Superior temporal gyrus (tissue), 1 donor: ENCODE measurements around the gene YIPF3.
"Not testable (repeated sequence)": the region's sequence is repeated elsewhere in the genome, so short reads cannot be mapped to it uniquely, and the experiment has no call there.

Experiments
- DNase-seq: peaks from one replicate; pipeline ENCODE4 v3.0.0-alpha.2; 2016; ENCODE audit errors: extremely low spot score

YIPF3 gene

DNA sequence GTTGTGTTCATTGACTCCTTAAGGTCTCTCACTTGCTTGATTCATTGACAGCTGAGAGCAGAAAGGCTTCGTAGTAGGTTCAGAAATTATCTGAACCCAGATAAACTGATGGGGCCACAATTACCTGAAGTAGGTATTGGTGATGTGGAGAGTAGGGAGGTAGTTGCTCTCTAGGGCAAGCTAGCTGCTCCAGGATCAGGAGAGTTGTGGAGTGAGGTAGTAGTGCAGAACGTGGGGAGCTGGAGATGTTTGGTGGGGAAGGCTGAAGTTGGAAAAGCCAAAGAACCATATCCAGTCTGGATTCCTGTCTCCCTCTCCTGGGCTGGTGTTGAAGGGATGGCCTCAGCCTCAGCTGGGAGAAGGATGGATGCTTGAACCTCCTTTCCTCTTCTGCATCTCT, 23.5 kb downstream of the YIPF3 start:
- DNase-seq: no peak

DNA sequence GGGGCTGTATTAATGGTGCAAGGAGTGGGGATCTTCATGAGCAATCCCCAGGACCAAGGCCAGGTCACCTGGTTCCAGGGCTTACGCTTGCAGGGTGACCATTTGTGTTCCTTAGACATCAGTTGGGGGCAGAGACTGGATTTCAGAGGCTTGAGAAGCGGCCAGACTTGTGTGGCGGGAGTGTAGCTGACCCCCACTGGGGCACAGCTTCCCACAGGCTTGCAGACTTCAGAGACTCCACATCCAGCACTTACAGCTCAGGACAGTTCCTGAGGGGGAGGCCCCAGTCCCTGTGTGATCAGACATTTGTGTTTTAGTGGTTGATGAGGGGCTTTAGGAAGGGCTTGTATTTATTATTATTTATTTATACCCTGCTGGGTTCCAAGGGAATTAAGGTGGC, 24.1 kb downstream of the YIPF3 start:
- no peak for DNase-seq

DNA sequence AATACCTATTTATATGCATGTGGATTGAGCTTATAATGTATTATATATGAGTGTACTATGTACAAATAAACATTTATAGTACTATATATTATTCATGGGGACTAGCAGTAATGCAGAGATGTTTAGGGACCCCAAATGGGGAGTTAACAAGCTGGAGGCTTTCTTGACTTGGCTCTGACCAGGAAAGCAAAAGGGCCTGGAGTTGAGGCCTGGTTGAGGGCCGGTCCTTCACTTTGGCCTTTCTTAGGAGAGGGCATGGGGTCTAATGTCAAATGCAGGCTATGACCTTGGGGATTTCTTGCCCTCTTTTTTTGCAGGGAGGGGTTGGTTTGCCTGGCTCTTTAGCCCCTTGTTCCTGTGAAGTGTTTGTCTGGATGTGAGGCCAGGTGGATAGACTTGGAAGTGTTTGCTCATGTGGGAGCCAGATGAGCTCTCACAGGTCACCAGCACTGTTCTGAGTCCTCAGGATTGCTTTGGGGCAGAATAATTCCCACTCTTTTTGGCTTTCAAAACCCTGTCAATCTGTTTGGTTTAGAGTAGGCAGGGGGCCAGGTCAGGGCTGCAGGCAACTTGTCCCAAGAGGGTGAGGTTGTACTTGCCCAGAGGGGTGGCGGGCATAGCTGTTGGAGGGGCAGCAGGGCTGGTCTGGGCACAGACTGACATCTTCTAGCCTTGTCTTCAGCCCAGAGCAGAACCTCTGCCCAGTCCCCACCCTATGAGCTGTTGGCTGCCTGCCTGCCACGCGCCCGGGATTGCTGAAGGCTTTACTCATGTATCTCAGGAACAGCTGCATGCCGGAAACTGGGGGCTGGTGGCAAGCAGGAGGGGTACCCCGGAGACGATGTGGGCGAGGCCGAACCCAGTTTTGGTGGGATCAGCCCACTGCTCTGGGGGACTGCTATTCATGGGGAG, 24.7 kb downstream of the YIPF3 start:
- peak; percentile 91 for DNase-seq

DNA sequence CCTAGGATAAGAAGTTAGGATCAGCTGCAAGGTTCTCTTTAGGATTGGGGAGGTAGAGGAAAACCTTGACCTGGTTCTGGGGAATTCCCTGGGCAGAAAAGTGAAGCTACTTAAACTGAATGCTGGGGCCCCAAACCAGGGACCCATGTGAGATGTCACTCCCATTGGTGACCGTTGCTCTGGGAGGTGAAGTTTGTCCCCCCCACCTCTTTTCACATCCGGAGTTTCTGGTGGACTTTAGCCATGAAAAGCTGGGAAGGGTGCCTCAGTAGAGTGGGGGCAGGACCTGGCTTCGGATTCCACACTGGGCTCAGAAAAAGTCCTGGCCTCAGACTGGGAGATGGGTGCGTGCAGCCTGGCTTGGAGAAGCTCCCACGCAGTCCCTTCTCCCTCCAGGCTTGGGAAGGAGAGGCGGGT, 26.2 kb downstream of the YIPF3 start:
- DNase-seq: no peak

DNA sequence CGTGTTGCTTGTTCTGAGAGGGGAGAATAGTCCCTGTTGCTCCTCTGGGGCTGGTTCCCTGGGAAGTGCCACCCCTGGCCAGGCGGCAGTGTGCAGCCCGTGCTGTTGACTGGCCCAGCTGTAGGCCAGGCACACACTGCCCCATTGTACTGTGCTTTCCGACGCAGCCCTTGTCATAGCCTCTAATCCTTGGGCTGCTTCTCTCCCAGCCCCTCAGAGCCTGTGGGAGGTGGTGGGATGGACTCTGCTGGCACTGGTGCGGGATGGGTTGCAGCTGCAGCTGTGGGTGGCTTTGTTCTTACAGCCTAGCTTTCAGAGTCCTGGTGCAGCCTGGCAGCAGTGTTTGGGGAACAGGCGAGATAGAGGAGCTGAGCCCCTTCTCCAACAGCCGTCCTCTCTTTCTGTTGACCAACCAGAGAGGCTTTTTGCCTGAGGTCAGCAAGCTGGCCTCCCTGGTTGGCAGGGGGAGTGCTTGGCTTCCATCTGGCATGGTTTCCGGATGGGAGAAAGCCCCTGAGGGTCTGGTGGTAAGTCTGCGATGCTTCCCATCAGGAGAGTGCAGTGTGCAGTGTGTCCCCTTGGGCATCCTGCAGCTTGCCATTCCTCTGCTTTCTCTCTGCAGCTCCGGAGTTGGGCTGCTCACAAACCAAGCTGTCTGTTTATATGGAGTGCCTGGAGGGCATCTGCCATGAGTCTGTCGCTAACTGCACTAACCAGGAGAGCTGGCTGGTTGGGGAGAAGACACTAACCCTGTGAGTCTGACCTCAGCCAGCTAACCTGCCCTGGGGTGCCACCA, 27.3 kb downstream of the YIPF3 start:
- DNase-seq: peak; percentile 98

DNA sequence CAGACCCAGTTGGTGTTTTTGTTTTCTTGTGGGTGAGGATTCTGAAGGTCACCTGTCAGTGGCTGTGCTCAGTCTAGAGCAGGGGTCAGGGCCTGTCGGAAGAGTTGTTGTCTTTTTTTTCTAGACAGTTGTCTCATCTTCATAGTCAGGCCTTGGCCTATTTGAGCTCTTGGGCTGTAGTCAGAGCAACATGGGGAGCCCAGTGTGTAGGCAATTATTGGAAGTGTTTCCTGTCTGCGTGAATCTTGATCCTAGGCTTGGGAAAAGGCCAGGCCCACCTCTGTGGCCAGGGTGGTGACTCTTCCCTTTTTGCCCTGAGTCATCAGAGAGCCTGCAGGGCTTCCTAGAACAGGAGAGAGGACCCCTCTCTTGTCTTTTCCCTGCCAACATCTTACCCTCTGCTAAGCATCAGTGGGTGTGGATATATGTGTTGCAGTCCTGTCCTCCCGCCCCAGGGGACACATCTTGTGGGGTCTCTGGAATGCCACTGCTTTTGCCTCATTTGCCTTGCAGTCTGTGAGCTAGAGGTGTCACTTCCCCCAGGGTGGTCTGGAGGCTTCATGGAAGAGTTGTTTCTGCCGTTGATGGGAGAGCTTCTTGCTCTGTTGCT, 28.0 kb downstream of the YIPF3 start:
- DNase-seq: no peak

DNA sequence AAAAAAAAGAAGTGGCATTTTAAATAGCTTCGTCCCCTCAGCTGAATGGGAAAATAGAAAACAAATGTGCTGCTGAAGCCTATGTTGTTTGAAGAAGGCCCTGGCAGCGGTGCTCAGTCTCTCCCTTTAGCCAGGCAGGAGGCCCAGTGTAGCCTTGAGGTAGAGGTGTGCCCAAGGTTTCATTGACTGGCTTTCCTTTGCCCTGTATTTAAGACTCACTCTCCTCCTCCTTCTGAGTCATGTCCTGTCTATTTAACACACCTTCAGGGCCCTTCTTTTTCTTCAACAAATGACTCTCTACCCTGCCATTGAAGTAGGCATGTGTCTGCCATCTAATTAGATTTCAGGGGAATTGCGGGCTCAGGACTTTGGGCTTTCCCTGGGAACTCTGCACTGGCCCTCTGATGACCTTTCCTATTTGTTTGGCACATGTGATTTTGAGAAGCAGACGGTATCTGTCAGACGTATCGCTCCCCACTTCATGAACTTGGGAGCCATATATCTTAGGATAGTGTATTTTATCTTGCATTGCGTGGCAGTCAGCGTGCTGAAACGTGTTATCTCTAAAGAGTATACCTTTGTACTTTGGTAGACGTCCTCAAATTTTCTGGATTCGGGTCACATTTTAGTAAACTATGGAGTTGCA, 35.0 kb downstream of the YIPF3 start:
- DNase-seq: no peak

DNA sequence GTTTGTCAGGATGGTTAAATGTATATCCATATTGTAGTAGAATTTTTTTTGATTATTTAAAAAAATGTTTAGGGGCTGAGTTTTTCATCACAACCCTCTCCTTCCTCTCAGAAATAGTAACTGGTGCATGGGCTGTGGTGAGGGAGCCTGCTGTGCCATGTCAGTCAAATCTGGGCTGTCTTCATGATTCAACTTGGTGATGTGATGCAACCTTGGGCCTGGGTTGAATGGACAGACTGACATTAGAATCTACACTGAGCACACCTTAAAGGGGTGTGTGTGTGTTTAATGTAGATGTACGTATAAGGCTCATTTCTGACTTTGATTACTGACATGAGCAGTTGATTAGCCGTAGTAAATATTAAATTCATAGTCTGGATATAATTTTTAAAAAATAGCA, 35.7 kb downstream of the YIPF3 start:
- DNase-seq: no peak

DNA sequence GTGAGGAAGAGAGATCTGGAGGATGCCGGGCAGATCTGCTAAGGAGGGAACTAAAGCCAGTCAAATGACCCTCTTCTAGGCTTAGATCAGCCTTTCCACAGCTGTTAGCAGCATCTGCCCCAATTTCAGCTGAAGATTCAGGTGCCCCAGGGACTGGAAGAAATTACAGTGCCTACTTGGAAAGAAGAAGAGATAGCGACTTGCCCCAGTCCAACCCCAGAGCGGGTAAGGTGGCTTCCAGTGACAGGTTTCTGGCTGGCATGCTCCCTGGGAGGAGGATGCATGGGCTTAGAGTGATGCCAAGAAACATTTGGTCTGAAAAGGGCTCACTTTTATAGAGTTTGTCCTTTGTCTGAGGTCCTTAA, 38.7 kb downstream of the YIPF3 start:
- no peak for DNase-seq

DNA sequence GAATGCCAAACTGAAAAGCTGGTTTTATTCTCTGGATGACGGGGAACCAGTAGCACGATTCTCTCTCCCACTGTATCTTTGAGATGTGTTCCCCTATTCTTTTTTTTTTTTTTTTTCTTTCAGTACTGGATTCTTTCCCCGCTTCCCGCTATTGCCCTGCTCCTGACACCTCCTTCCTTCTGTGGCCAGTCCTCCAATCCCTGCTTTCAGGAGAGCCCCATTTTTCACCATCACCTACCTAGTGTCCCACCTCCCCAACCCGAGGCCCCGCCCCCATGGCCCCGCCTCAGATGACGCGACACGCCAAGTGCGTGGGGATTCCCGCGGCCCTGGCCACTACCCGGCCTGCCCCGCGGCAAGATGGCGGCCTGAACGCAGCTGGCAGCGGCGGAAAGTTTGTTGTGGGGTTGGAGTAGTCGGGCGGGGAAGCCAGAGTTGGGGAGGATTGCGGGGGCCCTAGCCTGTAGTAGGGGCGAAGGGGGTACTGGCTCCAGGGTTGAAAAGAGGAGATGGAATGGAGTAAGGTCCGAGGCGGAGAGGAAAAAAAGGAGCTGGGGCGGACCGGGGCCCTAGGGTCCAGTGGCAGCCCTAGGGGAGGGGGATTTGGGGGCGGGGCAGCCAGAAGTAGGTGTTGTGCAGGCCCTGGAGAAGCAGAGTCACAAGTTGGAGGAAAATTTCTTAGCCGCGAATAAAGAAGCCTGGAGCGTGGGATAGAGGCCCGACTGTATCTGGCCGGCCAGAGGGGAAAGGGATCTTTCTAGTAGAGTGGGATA, 39.3 kb downstream of the YIPF3 start, which contains the start of gene TJAP1:
TSS of gene TJAP1 (plus strand) at position 336 of the 773 bp plus-strand sequence. CDS start 21,432 bp downstream, outside the sequence.
- peak; percentile 86 for DNase-seq

DNA sequence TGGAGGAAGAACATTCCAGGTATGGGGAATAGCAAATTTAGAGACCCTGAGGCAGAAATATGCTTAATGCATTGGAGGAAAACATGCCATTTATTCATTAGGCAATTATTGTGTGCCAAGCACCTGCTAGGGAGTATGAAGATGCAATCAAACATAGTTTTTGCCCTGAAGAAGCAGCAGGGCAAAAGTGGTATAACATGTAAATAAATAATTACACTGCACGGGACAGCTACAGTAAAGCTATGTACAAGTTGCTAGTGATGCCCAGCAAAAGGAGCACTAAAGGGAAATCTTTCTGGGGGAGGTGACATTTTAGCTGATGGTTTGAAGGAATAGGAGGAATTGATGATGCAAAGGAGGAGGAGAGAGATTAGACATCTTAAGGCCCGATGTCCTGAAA, 40.0 kb downstream of the YIPF3 start:
- DNase-seq: no peak

DNA sequence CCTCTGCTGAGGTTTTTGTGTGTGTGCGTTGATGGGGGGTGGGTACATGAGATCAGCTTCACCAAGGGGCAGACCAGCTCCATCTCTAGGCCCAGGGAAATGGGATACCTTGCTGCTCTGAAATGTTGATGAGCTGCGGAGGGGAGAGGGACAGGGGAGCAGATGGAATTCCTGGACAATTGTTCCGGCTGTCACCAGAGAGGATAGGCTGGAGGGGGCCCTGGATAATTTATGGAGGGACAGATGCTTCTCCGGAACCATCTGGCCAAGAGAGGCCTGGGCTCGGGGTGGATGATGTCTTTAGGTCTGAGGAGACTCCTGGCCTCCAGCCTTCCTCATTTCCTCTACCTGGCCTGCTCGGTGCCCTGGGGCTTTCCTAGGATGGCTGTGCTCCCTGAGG, 41.2 kb downstream of the YIPF3 start:
- DNase-seq: no peak

DNA sequence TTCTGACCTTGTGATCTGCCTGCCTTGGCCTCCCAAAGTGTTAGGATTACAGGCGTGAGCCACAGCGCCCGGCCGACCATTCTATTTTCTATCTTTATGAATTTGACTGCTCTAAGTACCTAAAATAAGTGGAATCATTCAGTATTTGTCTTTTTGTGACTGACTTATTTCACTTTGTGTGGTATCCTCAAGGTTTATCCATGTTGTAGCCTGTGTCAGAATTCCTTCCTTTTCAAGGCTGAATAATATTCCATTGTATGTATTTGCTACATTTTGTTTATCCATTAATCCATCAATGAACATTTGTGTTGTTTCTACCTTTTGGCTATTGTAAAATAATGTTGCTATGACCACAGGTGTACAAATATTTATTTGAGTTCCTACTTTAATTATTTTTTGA, 44.2 kb downstream of the YIPF3 start:
- DNase-seq: no peak

DNA sequence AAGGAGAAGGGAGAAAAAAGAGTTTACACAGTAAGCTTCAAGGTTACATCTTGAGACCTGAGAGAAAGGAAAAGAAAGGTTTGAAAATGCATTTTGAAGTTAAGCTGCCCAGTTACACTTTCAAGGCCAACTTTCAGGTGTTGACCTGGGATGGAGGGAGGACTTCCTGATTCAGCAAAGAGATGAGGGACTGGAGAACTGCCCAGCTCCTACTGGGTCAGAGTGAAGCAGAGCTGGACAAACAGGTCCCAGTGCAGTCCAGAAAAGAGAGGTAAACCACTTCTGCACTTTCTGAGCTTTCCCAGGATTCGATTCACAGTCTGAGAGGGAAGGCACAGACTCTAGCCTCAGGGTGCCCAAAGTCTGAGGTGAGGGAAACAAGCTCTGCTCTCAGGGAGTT, 45.3 kb downstream of the YIPF3 start:
- no peak for DNase-seq

DNA sequence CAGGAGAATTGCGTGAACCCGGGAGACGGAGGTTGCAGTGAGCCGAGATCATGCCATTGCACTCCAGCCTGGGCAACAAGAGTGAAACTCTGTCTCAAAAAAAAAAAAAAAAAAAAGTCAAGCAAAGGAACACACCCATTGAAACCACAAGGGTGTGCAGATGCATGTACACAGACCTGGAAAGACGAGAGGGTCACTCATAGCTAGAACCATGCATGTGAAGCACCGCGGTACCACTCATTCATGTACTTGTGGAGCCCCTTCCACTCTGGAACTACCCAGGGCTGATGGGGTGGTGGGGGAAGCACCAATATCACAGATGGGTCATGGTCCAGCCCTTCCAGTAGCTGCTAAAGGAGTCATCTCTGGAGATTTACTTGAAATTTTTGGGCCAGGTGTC, 46.8 kb downstream of the YIPF3 start:
- no peak for DNase-seq

DNA sequence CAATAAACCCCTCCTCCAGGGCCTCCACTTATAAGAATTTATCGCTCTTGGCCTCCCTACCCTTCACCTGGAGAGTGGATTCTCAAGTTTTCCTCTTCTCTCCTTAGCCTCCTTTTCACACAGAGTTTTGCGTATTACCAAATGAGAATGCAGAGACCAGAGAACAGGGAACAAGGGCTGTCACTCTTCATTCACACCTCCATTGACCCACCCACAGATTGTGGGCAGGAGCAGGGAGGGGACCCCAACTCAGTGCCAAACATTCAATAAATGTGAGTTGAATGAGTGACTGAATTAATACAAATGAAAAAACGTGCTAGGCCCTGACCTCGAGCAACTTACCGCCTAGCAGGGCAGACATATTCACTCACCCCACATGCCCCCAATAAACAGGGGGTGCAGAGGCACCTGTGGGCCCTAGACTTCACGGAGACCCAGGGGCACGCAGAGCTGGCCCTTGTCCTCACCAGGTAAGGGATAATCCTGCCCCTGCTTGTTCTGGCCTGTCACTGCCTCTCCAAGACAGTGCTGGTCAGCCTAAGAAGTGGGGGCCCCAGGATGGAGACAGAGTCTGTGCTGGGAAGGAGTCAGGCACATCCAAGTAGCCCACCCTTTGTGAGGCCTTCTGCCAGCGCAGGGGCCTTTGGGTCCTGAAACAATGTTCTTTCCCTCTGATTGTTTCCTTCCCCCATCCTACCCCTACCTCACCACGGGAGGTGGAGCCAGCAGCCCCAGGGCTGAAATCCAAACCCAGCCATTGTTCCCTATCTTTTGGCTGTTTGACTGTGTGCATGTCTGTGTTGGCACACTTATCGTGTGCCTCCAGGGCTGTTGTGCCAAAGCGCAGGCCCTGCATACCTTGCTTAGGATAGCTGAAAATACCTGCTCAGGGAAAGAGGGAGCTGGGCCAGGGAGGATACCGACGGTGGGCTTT, 47.7 kb downstream of the YIPF3 start:
- DNase-seq: no peak

DNA sequence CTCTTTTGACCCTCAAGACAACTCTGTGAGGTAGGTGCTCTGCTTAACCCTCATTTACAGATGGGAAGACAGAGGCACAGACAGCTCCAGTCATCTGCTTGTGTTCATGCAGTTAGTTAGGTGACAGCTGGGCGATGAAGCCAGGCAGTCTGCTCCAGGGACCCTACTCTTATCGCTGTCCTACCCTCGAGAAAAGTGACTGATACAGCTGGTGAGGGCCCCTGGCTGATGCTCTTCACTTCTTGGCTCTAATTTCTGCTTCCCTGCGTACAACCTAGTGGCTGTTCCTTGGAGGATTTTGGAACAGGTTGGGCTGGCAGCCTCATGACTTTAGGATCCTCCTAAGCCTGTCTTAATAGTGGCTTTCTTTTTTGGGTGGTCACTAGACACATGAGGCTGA, 48.5 kb downstream of the YIPF3 start:
- no peak for DNase-seq

DNA sequence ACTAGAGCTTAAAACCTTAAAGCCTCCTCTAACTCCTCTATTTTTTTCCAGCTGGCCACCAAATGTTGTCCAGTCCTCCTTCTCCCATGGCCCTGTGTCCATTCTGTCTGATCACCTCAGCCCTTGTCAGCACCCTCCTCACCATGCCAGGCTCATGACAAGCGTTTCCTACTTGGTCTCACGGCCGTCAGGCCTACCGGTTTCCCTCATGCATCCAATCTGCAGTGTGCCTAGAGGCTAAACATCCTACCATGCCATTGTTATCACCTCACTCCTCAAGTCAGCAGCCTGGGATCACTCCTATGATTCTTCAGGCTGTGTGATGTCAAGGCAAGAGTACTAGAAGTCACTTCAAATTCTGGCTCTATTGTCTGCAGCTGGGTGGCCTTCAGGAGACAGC, 49.0 kb downstream of the YIPF3 start:
- DNase-seq: no peak

DNA sequence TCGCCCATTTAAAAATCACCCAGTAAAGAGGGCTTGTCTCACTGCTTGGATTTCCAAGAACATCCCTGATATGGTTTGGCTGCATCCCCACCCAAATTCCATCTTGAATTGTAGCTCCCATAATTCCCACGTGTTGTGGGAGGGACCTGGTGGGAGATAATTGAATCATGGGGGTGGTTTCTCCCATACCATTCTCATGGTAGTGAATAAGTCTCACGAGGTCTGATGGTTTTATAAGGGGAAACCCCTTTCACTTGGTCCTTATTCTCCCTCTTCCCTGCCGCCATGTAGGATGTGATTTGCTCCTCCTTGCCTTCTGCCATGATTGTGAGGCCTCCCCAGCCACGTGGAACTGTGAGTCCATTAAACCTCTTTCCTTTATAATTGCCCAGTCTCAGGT, 49.5 kb downstream of the YIPF3 start:
- not testable (repeated sequence) for DNase-seq

DNA sequence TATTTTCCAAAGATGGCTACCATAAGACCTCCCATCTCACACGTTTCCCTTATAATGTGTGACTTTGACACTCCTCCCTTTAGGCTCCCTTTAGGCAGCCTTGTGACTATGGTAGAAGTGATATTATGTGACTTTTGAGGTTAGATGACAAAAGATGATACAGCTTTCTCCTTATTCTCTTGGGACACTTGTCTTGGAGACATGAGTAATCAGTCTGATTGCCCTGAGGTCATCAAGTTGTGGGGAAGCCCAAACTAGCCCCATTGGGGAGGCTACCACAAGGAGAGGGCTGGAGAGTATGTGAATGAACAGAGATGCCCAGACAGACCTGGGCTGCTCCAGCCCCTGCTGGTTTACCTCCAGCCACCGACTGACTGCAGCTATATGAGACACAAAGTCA, 50.8 kb downstream of the YIPF3 start:
- DNase-seq: no peak
